HEK293 (cell line): ENCODE data around the gene TAF6L.

Experiments used
- CTCF ChIP-seq: fragments of 450-650 bp; formaldehyde crosslinking; IDR thresholded peaks from 2 replicates; pipeline ENCODE4 v1.5.1; 2016; ENCODE audit warnings: missing biosample characterization, missing genetic modification characterization
- GLI4 ChIP-seq: fragments of 450-650 bp; formaldehyde crosslinking; IDR thresholded peaks from 2 replicates; pipeline ENCODE4 v1.5.1; 2016; ENCODE audit warnings: missing biosample characterization, missing genetic modification characterization
- HOXA7 ChIP-seq: sonication (generic); formaldehyde crosslinking; IDR thresholded peaks from 2 replicates; pipeline ENCODE4 v1.8.1; 2022; ENCODE audit warnings: missing genetic modification reagents, borderline replicate concordance
- KLF16 ChIP-seq: fragments of 450-650 bp; formaldehyde crosslinking; IDR thresholded peaks from 2 replicates; pipeline ENCODE4 v1.5.1; 2017; ENCODE audit warnings: missing biosample characterization, missing genetic modification characterization
- OSR2 ChIP-seq: fragments of 450-650 bp; formaldehyde crosslinking; IDR thresholded peaks from 2 replicates; pipeline ENCODE4 v1.5.1; 2016; ENCODE audit warnings: missing biosample characterization, missing genetic modification characterization
- RBAK ChIP-seq: fragments of 450-650 bp; formaldehyde crosslinking; IDR thresholded peaks from 2 replicates; pipeline ENCODE4 v1.5.1; 2016; ENCODE audit warnings: missing biosample characterization, missing genetic modification characterization
- SETDB1 ChIP-seq: IDR thresholded peaks from one replicate; pipeline ENCODE4 v1.6.1; 2017; ENCODE audit warnings: mild to moderate bottlenecking, low read length, moderate library complexity, mixed read lengths; ENCODE audit not compliant: insufficient read length
- WT1 ChIP-seq: fragments of 450-650 bp; formaldehyde crosslinking; IDR thresholded peaks from 2 replicates; pipeline ENCODE4 v1.5.1; 2016; ENCODE audit warnings: missing biosample characterization, missing genetic modification characterization
- ZBTB21 ChIP-seq: fragments of 450-650 bp; formaldehyde crosslinking; IDR thresholded peaks from 2 replicates; pipeline ENCODE4 v1.5.1; 2017; ENCODE audit warnings: missing biosample characterization, missing genetic modification characterization
- ZBTB44 ChIP-seq: fragments of 450-650 bp; IDR thresholded peaks from 2 replicates; pipeline ENCODE4 v1.5.1; 2018; ENCODE audit warnings: missing biosample characterization, mild to moderate bottlenecking, missing genetic modification characterization
- ZBTB8A ChIP-seq: fragments of 450-650 bp; formaldehyde crosslinking; IDR thresholded peaks from 2 replicates; pipeline ENCODE4 v1.5.1; 2016; ENCODE audit warnings: missing biosample characterization, missing genetic modification characterization
- ZNF112 ChIP-seq: fragments of 450-650 bp; formaldehyde crosslinking; IDR thresholded peaks from 2 replicates; pipeline ENCODE4 v1.5.0; 2017; ENCODE audit warnings: missing biosample characterization, missing genetic modification characterization
- ZNF16 ChIP-seq: fragments of 450-650 bp; formaldehyde crosslinking; IDR thresholded peaks from 2 replicates; pipeline ENCODE4 v1.5.1; 2016; ENCODE audit warnings: low read depth, missing biosample characterization, missing genetic modification characterization
- ZNF175 ChIP-seq: fragments of 450-650 bp; formaldehyde crosslinking; IDR thresholded peaks from 2 replicates; pipeline ENCODE4 v1.5.1; 2016; ENCODE audit warnings: missing biosample characterization, missing genetic modification characterization
- ZNF2 ChIP-seq: fragments of 450-650 bp; formaldehyde crosslinking; IDR thresholded peaks from 2 replicates; pipeline ENCODE4 v1.5.1; 2016; ENCODE audit warnings: missing biosample characterization, missing genetic modification characterization
- ZNF202 ChIP-seq: fragments of 450-650 bp; formaldehyde crosslinking; IDR thresholded peaks from 2 replicates; pipeline ENCODE4 v1.5.1; 2016; ENCODE audit warnings: missing biosample characterization, missing genetic modification characterization, borderline replicate concordance
- ZNF221 ChIP-seq: fragments of 450-650 bp; formaldehyde crosslinking; IDR thresholded peaks from 2 replicates; pipeline ENCODE4 v1.5.1; 2017; ENCODE audit warnings: missing biosample characterization, missing genetic modification characterization, borderline replicate concordance
- ZNF324 ChIP-seq: fragments of 450-650 bp; formaldehyde crosslinking; IDR thresholded peaks from 2 replicates; pipeline ENCODE4 v1.5.1; 2016; ENCODE audit warnings: missing biosample characterization, missing genetic modification characterization
- ZNF335 ChIP-seq: fragments of 450-650 bp; formaldehyde crosslinking; conservative IDR thresholded peaks from 2 replicates; pipeline ENCODE4 v1.5.1; 2016; ENCODE audit warnings: missing biosample characterization, missing genetic modification characterization
- ZNF350 ChIP-seq: fragments of 450-650 bp; formaldehyde crosslinking; IDR thresholded peaks from 2 replicates; pipeline ENCODE4 v1.5.0; 2017; ENCODE audit warnings: missing biosample characterization, mild to moderate bottlenecking, missing genetic modification characterization
- ZNF37A ChIP-seq: fragments of 450-650 bp; IDR thresholded peaks from 2 replicates; pipeline ENCODE4 v1.5.1; 2018; ENCODE audit warnings: missing biosample characterization, missing genetic modification characterization
- ZNF391 ChIP-seq: fragments of 450-650 bp; formaldehyde crosslinking; IDR thresholded peaks from 2 replicates; pipeline ENCODE4 v1.5.1; 2016; ENCODE audit warnings: low read depth, missing biosample characterization, missing genetic modification characterization, borderline replicate concordance
- ZNF423 ChIP-seq: fragments of 450-650 bp; formaldehyde crosslinking; IDR thresholded peaks from 2 replicates; pipeline ENCODE4 v1.5.1; 2016; ENCODE audit warnings: missing biosample characterization, missing genetic modification characterization
- ZNF514 ChIP-seq: fragments of 450-650 bp; formaldehyde crosslinking; IDR thresholded peaks from 2 replicates; pipeline ENCODE4 v1.5.1; 2016; ENCODE audit warnings: missing biosample characterization, missing genetic modification characterization
- ZNF600 ChIP-seq: fragments of 450-650 bp; formaldehyde crosslinking; IDR thresholded peaks from 2 replicates; pipeline ENCODE4 v1.5.1; 2016; ENCODE audit warnings: missing biosample characterization, missing genetic modification characterization
- ZNF664 ChIP-seq: fragments of 450-650 bp; formaldehyde crosslinking; IDR thresholded peaks from 2 replicates; pipeline ENCODE4 v1.5.1; 2016; ENCODE audit warnings: missing biosample characterization, missing genetic modification characterization
- ZNF707 ChIP-seq: fragments of 450-650 bp; formaldehyde crosslinking; IDR thresholded peaks from 2 replicates; pipeline ENCODE4 v1.5.1; 2016; ENCODE audit warnings: missing biosample characterization, missing genetic modification characterization
- ZNF792 ChIP-seq: fragments of 450-650 bp; formaldehyde crosslinking; IDR thresholded peaks from 2 replicates; pipeline ENCODE4 v1.5.1; 2016; ENCODE audit warnings: missing biosample characterization, missing genetic modification characterization
- ZNF837 ChIP-seq: fragments of 450-650 bp; formaldehyde crosslinking; IDR thresholded peaks from 2 replicates; pipeline ENCODE4 v1.5.1; 2016; ENCODE audit warnings: missing biosample characterization, missing genetic modification characterization
- ZXDB ChIP-seq: fragments of 450-650 bp; formaldehyde crosslinking; IDR thresholded peaks from 2 replicates; pipeline ENCODE4 v1.5.1; 2016; ENCODE audit warnings: missing biosample characterization, missing genetic modification characterization
- TF ChIP-seq, protein P1 (sequence below): fragments of 450-650 bp; formaldehyde crosslinking; IDR thresholded peaks from 2 replicates; pipeline ENCODE4 v1.5.1; 2016; ENCODE audit warnings: missing biosample characterization, missing genetic modification characterization
- TF ChIP-seq, protein P2 (sequence below): fragments of 450-650 bp; formaldehyde crosslinking; IDR thresholded peaks from 2 replicates; pipeline ENCODE4 v1.5.1; 2016; ENCODE audit warnings: missing biosample characterization, missing genetic modification characterization
- TF ChIP-seq, protein P3 (sequence below): fragments of 450-650 bp; formaldehyde crosslinking; IDR thresholded peaks from 2 replicates; pipeline ENCODE4 v1.5.1; 2017; ENCODE audit warnings: missing biosample characterization, mild to moderate bottlenecking, missing genetic modification characterization, moderate library complexity

TAF6L gene

DNA sequence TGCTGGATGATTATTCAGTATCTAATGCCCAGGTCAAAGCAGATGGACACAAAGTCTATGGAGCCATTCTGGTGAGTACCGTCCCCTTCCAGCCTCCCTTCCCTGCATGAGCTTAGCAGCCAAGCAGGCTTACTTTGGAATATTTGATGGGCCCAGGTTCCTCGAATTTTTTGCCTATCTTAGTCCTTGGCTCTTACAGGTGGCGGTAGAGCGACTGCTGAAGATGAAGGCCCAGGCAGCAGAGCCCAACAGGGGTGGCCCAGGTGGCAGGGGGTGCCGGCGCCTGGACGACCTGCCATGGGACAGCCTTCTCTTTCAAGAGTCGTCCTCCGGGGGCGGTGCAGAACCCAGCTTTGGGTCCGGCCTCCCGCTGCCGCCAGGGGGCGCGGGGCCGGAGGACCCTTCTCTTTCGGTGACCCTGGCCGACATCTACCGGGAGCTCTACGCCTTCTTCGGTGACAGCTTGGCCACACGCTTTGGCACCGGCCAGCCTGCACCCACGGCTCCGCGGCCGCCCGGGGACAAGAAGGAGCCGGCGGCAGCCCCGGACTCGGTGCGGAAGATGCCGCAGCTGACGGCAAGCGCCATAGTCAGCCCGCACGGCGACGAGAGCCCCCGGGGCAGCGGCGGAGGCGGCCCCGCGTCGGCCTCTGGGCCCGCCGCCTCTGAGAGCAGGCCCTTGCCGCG, 15.3 kb downstream of the TAF6L start (continued):
- TF ChIP-seq, protein P1, sequence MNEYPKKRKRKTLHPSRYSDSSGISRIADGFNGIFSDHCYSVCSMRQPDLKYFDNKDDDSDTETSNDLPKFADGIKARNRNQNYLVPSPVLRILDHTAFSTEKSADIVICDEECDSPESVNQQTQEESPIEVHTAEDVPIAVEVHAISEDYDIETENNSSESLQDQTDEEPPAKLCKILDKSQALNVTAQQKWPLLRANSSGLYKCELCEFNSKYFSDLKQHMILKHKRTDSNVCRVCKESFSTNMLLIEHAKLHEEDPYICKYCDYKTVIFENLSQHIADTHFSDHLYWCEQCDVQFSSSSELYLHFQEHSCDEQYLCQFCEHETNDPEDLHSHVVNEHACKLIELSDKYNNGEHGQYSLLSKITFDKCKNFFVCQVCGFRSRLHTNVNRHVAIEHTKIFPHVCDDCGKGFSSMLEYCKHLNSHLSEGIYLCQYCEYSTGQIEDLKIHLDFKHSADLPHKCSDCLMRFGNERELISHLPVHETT = no peak
- TF ChIP-seq ZNF707 (no peak), GLI4 (tag by site-specific recombination) (no peak), ZNF350 (no peak), ZNF423 (no peak), ZNF837 (tag by site-specific recombination) (no peak), ZNF600 (tag by site-specific recombination) (no peak), OSR2 (tag by site-specific recombination) (no peak), CTCF (tag by site-specific recombination) (peak; percentile 96), ZNF16 (tag by site-specific recombination) (no peak), ZNF324 (tag by site-specific recombination) (no peak), RBAK (tag by site-specific recombination) (no peak), WT1 (no peak), HOXA7 (CRISPR knock-in tag) (no peak), ZBTB21 (tag by site-specific recombination) (no peak), ZNF391 (tag by site-specific recombination) (0 out of 2 replicates have a peak, but pooled peaks have one; percentile 31), ZBTB44 (tag by site-specific recombination) (no peak), ZNF514 (tag by site-specific recombination) (no peak), ZNF221 (tag by site-specific recombination) (no peak), ZNF335 (tag by site-specific recombination) (peak; percentile 86), ZNF37A (tag by site-specific recombination) (no peak), ZNF202 (tag by site-specific recombination) (no peak), ZNF175 (no peak), ZNF2 (tag by site-specific recombination) (peak; percentile 15; the same call in 1 of the 2 replicates), SETDB1 (no peak), ZBTB8A (tag by site-specific recombination) (no peak), ZNF792 (no peak), KLF16 (tag by site-specific recombination) (peak; percentile 41; the same call in 1 of the 2 replicates), ZNF664 (no peak), ZNF112 (tag by site-specific recombination) (no peak), ZXDB (tag by site-specific recombination) (no peak)
- TF ChIP-seq, protein P2, sequence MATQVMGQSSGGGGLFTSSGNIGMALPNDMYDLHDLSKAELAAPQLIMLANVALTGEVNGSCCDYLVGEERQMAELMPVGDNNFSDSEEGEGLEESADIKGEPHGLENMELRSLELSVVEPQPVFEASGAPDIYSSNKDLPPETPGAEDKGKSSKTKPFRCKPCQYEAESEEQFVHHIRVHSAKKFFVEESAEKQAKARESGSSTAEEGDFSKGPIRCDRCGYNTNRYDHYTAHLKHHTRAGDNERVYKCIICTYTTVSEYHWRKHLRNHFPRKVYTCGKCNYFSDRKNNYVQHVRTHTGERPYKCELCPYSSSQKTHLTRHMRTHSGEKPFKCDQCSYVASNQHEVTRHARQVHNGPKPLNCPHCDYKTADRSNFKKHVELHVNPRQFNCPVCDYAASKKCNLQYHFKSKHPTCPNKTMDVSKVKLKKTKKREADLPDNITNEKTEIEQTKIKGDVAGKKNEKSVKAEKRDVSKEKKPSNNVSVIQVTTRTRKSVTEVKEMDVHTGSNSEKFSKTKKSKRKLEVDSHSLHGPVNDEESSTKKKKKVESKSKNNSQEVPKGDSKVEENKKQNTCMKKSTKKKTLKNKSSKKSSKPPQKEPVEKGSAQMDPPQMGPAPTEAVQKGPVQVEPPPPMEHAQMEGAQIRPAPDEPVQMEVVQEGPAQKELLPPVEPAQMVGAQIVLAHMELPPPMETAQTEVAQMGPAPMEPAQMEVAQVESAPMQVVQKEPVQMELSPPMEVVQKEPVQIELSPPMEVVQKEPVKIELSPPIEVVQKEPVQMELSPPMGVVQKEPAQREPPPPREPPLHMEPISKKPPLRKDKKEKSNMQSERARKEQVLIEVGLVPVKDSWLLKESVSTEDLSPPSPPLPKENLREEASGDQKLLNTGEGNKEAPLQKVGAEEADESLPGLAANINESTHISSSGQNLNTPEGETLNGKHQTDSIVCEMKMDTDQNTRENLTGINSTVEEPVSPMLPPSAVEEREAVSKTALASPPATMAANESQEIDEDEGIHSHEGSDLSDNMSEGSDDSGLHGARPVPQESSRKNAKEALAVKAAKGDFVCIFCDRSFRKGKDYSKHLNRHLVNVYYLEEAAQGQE (tag by site-specific recombination) = no peak
- TF ChIP-seq, protein P3, sequence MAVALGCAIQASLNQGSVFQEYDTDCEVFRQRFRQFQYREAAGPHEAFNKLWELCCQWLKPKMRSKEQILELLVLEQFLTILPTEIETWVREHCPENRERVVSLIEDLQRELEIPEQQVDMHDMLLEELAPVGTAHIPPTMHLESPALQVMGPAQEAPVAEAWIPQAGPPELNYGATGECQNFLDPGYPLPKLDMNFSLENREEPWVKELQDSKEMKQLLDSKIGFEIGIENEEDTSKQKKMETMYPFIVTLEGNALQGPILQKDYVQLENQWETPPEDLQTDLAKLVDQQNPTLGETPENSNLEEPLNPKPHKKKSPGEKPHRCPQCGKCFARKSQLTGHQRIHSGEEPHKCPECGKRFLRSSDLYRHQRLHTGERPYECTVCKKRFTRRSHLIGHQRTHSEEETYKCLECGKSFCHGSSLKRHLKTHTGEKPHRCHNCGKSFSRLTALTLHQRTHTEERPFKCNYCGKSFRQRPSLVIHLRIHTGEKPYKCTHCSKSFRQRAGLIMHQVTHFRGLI (tag by site-specific recombination) = peak; percentile 91
